HL-60 (cell line): ENCODE results near the gene NOC4L.

Experiments
- CTCF ChIP-seq: IDR thresholded peaks from one replicate; pipeline ENCODE4 v1.5.1; 2011; ENCODE audit warnings: low read length, control low read depth, inconsistent platforms; ENCODE audit not compliant: insufficient read depth
- POLR2AphosphoS5 ChIP-seq: IDR thresholded peaks from 2 replicates; pipeline ENCODE4 v1.6.1; 2012; ENCODE audit warnings: low read depth
- SPI1 ChIP-seq: IDR thresholded peaks from 2 replicates; pipeline ENCODE4 v1.6.1; 2012; ENCODE audit warnings: low read depth, mild to moderate bottlenecking, borderline replicate concordance
- TF ChIP-seq, protein P1 (sequence below): IDR thresholded peaks from 2 replicates; pipeline ENCODE4 v1.6.1; 2012; ENCODE audit warnings: low read depth; ENCODE audit not compliant: insufficient replicate concordance

DNA sequence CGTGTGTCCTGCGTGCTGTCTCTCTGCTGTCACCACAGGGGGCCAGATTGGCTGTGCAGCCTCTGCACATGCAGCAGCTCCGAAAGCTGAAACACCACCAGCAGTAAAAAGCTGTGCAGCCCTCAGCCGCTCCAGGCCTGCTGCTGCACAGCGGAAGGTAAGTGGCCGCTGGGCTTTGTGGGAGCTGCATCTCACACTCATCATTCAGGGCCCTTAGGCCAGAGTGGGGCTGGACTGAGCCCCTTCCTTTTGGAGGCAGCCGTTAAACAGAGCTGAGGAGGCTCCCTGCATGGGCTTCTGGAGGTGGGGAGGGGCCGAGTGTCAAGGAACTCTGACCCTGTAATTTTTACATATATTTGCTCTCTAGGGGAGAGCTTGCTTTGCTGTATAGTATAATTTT, 17.2 kb upstream of the NOC4L start:
- TF ChIP-seq, protein P1, sequence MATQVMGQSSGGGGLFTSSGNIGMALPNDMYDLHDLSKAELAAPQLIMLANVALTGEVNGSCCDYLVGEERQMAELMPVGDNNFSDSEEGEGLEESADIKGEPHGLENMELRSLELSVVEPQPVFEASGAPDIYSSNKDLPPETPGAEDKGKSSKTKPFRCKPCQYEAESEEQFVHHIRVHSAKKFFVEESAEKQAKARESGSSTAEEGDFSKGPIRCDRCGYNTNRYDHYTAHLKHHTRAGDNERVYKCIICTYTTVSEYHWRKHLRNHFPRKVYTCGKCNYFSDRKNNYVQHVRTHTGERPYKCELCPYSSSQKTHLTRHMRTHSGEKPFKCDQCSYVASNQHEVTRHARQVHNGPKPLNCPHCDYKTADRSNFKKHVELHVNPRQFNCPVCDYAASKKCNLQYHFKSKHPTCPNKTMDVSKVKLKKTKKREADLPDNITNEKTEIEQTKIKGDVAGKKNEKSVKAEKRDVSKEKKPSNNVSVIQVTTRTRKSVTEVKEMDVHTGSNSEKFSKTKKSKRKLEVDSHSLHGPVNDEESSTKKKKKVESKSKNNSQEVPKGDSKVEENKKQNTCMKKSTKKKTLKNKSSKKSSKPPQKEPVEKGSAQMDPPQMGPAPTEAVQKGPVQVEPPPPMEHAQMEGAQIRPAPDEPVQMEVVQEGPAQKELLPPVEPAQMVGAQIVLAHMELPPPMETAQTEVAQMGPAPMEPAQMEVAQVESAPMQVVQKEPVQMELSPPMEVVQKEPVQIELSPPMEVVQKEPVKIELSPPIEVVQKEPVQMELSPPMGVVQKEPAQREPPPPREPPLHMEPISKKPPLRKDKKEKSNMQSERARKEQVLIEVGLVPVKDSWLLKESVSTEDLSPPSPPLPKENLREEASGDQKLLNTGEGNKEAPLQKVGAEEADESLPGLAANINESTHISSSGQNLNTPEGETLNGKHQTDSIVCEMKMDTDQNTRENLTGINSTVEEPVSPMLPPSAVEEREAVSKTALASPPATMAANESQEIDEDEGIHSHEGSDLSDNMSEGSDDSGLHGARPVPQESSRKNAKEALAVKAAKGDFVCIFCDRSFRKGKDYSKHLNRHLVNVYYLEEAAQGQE = no peak
- no peak for TF ChIP-seq CTCF
- TF ChIP-seq POLR2AphosphoS5 = no peak
- TF ChIP-seq SPI1 = no peak
